MG63 (cell line): ENCODE data around the gene DCUN1D1. TPM values are rescaled to one million over a fixed set of nuclear protein-coding genes. Genes with fewer than 3 reads are reported as not detected.
A peak's percentile ranks its signal among the peaks of the same experiment; 100 is the strongest.

ENCODE experiments used
- DNase-seq: peaks from one replicate; pipeline ENCODE4 v3.0.0-alpha.2; 2020
- H3K27me3 ChIP-seq: fragments of 250-450 bp; sonication (Bioruptor Pico); 2 replicates; pipeline ENCODE4 v1.5.1; 2020; ENCODE audit warnings: mild to moderate bottlenecking, moderate library complexity
- H3K36me3 ChIP-seq: fragments of 250-450 bp; sonication (Bioruptor Pico); 2 replicates; pipeline ENCODE4 v1.5.1; 2020; ENCODE audit warnings: mild to moderate bottlenecking, moderate library complexity
- H3K4me3 ChIP-seq: fragments of 250-450 bp; sonication (Bioruptor Pico); 2 replicates; pipeline ENCODE4 v1.5.1; 2020; ENCODE audit warnings: mild to moderate bottlenecking, moderate library complexity
- H3K9me3 ChIP-seq: fragments of 250-450 bp; sonication (Bioruptor Pico); 2 replicates; pipeline ENCODE4 v1.5.1; 2020; ENCODE audit warnings: mild to moderate bottlenecking, moderate library complexity
- total RNA-seq: library from RNA; depleted of rRNA; stranded (reverse); fragments of >200 nt; shearing (Covaris generic); gene quantifications from 2 replicates; pipeline ENCODE4 v1.2.3, GENCODE V29; 2014; ENCODE audit warnings: low replicate concordance

DCUN1D1 gene
- total RNA-seq, 1 experiment from 2014 or later: 7.0 TPM

GRCh38 chr3:182981038-182981380, 671 bp upstream of the DCUN1D1 start:
- no peaks in the 10 kb centered on the region for H3K9me3 ChIP-seq
- H3K36me3 ChIP-seq: no peaks in the 10 kb centered on the region
- no peaks in the 10 kb centered on the region for H3K27me3 ChIP-seq
- H3K4me3 ChIP-seq: peak overlapping the region; percentile 91
- no peak for DNase-seq

GRCh38 chr3:182979674-182980191, 605 bp downstream of the DCUN1D1 start:
- H3K27me3 ChIP-seq: no peaks in the 10 kb centered on the region
- H3K36me3 ChIP-seq: no peaks in the 10 kb centered on the region
- H3K9me3 ChIP-seq: no peaks in the 10 kb centered on the region
- DNase-seq: peak; percentile 28
- H3K4me3 ChIP-seq: peak overlapping the region; percentile 91

GRCh38 chr3:182979103-182979673, 1.1 kb downstream of the DCUN1D1 start:
- peak overlapping the region; percentile 91 for H3K4me3 ChIP-seq
- H3K9me3 ChIP-seq: no peaks in the 10 kb centered on the region
- no peaks in the 10 kb centered on the region for H3K36me3 ChIP-seq
- DNase-seq: no peak
- H3K27me3 ChIP-seq: no peaks in the 10 kb centered on the region

GRCh38 chr3:182978387-182978786, 2.0 kb downstream of the DCUN1D1 start:
- H3K36me3 ChIP-seq: no peaks in the 10 kb centered on the region
- H3K9me3 ChIP-seq: no peaks in the 10 kb centered on the region
- no peak for DNase-seq
- H3K4me3 ChIP-seq: no peak overlapping the region
- no peaks in the 10 kb centered on the region for H3K27me3 ChIP-seq

- H3K9me3 ChIP-seq: no peaks in the 10 kb centered on the region
- 0 out of 2 replicates have a peak, but pooled peaks cover 2% of the 10 kb centered on the region for H3K36me3 ChIP-seq
- H3K27me3 ChIP-seq: no peaks in the 10 kb centered on the region
- H3K4me3 ChIP-seq: no peak overlapping the region
- no peak for DNase-seq
These were observed 7.3 kb downstream of the DCUN1D1 start for GRCh38 chr3:182973047-182973446.

GRCh38 chr3:182972387-182972786, 8.0 kb downstream of the DCUN1D1 start:
- H3K9me3 ChIP-seq: no peaks in the 10 kb centered on the region
- H3K4me3 ChIP-seq: no peak overlapping the region
- H3K27me3 ChIP-seq: no peaks in the 10 kb centered on the region
- DNase-seq: no peak
- 0 out of 2 replicates have a peak, but pooled peaks cover 2% of the 10 kb centered on the region for H3K36me3 ChIP-seq

- no peak for DNase-seq
- Histone ChIP-seq H3K36me3 (0 out of 2 replicates have a peak, but pooled peaks cover 2% of the 10 kb centered on the region), H3K9me3 (no peaks in the 10 kb centered on the region), H3K4me3 (no peak overlapping the region), H3K27me3 (no peaks in the 10 kb centered on the region)
These were observed 8.7 kb downstream of the DCUN1D1 start for GRCh38 chr3:182971637-182972036.

GRCh38 chr3:182970811-182971418, 9.4 kb downstream of the DCUN1D1 start:
- Histone ChIP-seq H3K4me3 (no peak overlapping the region), H3K9me3 (no peaks in the 10 kb centered on the region), H3K27me3 (no peaks in the 10 kb centered on the region), H3K36me3 (0 out of 2 replicates have a peak, but pooled peaks cover 2% of the 10 kb centered on the region)
- DNase-seq: no peak

- 0 out of 2 replicates have a peak, but pooled peaks cover 2% of the 10 kb centered on the region for H3K36me3 ChIP-seq
- H3K4me3 ChIP-seq: no peak overlapping the region
- H3K9me3 ChIP-seq: no peaks in the 10 kb centered on the region
- DNase-seq: no peak
- H3K27me3 ChIP-seq: no peaks in the 10 kb centered on the region
These were observed 10.5 kb downstream of the DCUN1D1 start for GRCh38 chr3:182969853-182970252.

- no peak for DNase-seq
- Histone ChIP-seq H3K4me3 (no peak overlapping the region), H3K9me3 (no peaks in the 10 kb centered on the region), H3K27me3 (no peaks in the 10 kb centered on the region), H3K36me3 (peaks cover 2% of the 10 kb centered on the region)
These were observed 11.1 kb downstream of the DCUN1D1 start for GRCh38 chr3:182969277-182969676.

- peaks cover 7% of the 10 kb centered on the region for H3K36me3 ChIP-seq
- no peak for DNase-seq
- no peaks in the 10 kb centered on the region for H3K9me3 ChIP-seq
- H3K27me3 ChIP-seq: no peaks in the 10 kb centered on the region
- H3K4me3 ChIP-seq: no peak overlapping the region
These were observed 12.8 kb downstream of the DCUN1D1 start for GRCh38 chr3:182967218-182968204.

GRCh38 chr3:182965861-182966366, 14.4 kb downstream of the DCUN1D1 start:
- DNase-seq: no peak
- Histone ChIP-seq H3K9me3 (no peaks in the 10 kb centered on the region), H3K4me3 (no peak overlapping the region), H3K27me3 (no peaks in the 10 kb centered on the region), H3K36me3 (peaks cover 15% of the 10 kb centered on the region)

GRCh38 chr3:182964179-182964578, 16.2 kb downstream of the DCUN1D1 start:
- no peaks in the 10 kb centered on the region for H3K27me3 ChIP-seq
- no peak overlapping the region for H3K4me3 ChIP-seq
- no peak for DNase-seq
- H3K36me3 ChIP-seq: peaks cover 18% of the 10 kb centered on the region
- H3K9me3 ChIP-seq: no peaks in the 10 kb centered on the region

GRCh38 chr3:182962166-182962565, 18.2 kb downstream of the DCUN1D1 start:
- H3K9me3 ChIP-seq: no peaks in the 10 kb centered on the region
- H3K4me3 ChIP-seq: no peak overlapping the region
- no peak for DNase-seq
- no peaks in the 10 kb centered on the region for H3K27me3 ChIP-seq
- peaks cover 21% of the 10 kb centered on the region for H3K36me3 ChIP-seq

GRCh38 chr3:182959474-182960350, 20.6 kb downstream of the DCUN1D1 start:
- no peaks in the 10 kb centered on the region for H3K9me3 ChIP-seq
- H3K27me3 ChIP-seq: no peaks in the 10 kb centered on the region
- H3K4me3 ChIP-seq: no peak overlapping the region
- DNase-seq: no peak
- H3K36me3 ChIP-seq: peaks cover 25% of the 10 kb centered on the region

- Histone ChIP-seq H3K36me3 (peaks cover 20% of the 10 kb centered on the region), H3K4me3 (no peak overlapping the region), H3K9me3 (no peaks in the 10 kb centered on the region), H3K27me3 (no peaks in the 10 kb centered on the region)
- no peak for DNase-seq
These were observed 22.6 kb downstream of the DCUN1D1 start for GRCh38 chr3:182957676-182958266.
